MCF 10A (cell line): ENCODE results near the gene NUB1. TPM values are rescaled to one million over a fixed set of nuclear protein-coding genes. Genes with fewer than 3 reads are reported as not detected.

Experiments
- BruUV-seq: library from RNA; stranded (reverse); fragments of 400-500 nt; replicated peaks from 2 replicates; lab custom pipeline; 2021; lab: Mats Ljungman, UMichigan
- CTCF ChIA-PET: fragments of 300-600 bp; sonication (Branson Sonifier 250); formaldehyde crosslinking; extraction: SDS; loops from one replicate; lab custom pipeline; 2021; ENCODE audit warnings: antibody characterized with exemption, inconsistent platforms; lab: Yijun Ruan, JAX
- POLR2A ChIA-PET: fragments of 300-600, 350-650 bp; sonication (Branson Sonifier 250); formaldehyde crosslinking; extraction: SDS; loops from one replicate; lab custom pipeline; 2020; ENCODE audit warnings: antibody characterized with exemption, inconsistent platforms; lab: Yijun Ruan, JAX
- DNase-seq: peaks from one replicate; pipeline ENCODE4 v3.0.0-alpha.2; 2018; ENCODE audit not compliant: unreplicated experiment
- H3K27ac Mint-ChIP-seq: one replicate; pipeline ENCODE4 v1.8.0; 2022; ENCODE audit warnings: mild to moderate bottlenecking, low read depth, mixed read lengths; ENCODE audit not compliant: unreplicated experiment
- H3K27me3 Mint-ChIP-seq: one replicate; pipeline ENCODE4 v1.8.0; 2022; ENCODE audit warnings: mixed read lengths; ENCODE audit not compliant: insufficient read depth, unreplicated experiment
- H3K36me3 Mint-ChIP-seq: one replicate; pipeline ENCODE4 v1.8.0; 2022; ENCODE audit warnings: mild to moderate bottlenecking, moderate library complexity, mixed read lengths; ENCODE audit not compliant: insufficient read depth, unreplicated experiment
- H3K4me1 Mint-ChIP-seq: one replicate; pipeline ENCODE4 v1.8.0; 2022; ENCODE audit warnings: mixed read lengths; ENCODE audit not compliant: insufficient read depth, unreplicated experiment
- H3K4me3 Mint-ChIP-seq: one replicate; pipeline ENCODE4 v1.8.0; 2022; ENCODE audit warnings: mild to moderate bottlenecking, moderate library complexity, mixed read lengths; ENCODE audit not compliant: unreplicated experiment
- H3K9me3 Mint-ChIP-seq: one replicate; pipeline ENCODE4 v1.8.0; 2022; ENCODE audit warnings: mixed read lengths; ENCODE audit not compliant: unreplicated experiment
- CTCF ChIP-seq: fragments of 200-600 bp; IDR thresholded peaks from one replicate; pipeline ENCODE4 v1.8.0; 2022; ENCODE audit warnings: antibody characterized with exemption, mild to moderate bottlenecking; ENCODE audit not compliant: unreplicated experiment
- intact Hi-C: fragments of 100-400 bp; cut with micrococcal nuclease; formaldehyde crosslinking; loops from 2 replicates; pipeline ENCODE4 v1.14.1; 2022
- total RNA-seq: library from RNA; stranded (reverse); gene quantifications from 2 replicates; pipeline ENCODE4 v1.2.3, GENCODE V29; 2022

NUB1 gene
- total RNA-seq, 1 experiment from 2014 or later, result 53.3 TPM

GRCh38 chr7:151394076-151395035 is 52.7 kb downstream of the NUB1 start:
- no peak overlapping the region for H3K4me3 Mint-ChIP-seq
- H3K27me3 Mint-ChIP-seq, result peaks cover 38% of the 10 kb centered on the region
- no peaks in the 10 kb centered on the region for H3K36me3 Mint-ChIP-seq
- POLR2A ChIA-PET, result no interaction called here
- H3K9me3 Mint-ChIP-seq, result no peaks in the 10 kb centered on the region
- H3K27ac Mint-ChIP-seq, result peak overlapping the region; percentile 58
- BruUV-seq, result no TSS peak
- DNase-seq, result no peak
- CTCF ChIA-PET, result interaction anchor here (1.3 kb wide), 1 partner anchor 17 kb away, joined by 3 read pairs; no protein-coding TSS in a partner anchor
- H3K4me1 Mint-ChIP-seq, result no peaks in the 10 kb centered on the region
- TF ChIP-seq CTCF, result no peak
- intact Hi-C loops, result no loop called here

GRCh38 chr7:151395036-151395367 is 53.4 kb downstream of the NUB1 start:
- intact Hi-C loops, result no loop called here
- no peak for DNase-seq
- BruUV-seq, result no TSS peak
- Mint-ChIP-seq H3K9me3 (no peaks in the 10 kb centered on the region), H3K36me3 (no peaks in the 10 kb centered on the region), H3K27me3 (peaks cover 32% of the 10 kb centered on the region), H3K4me1 (no peaks in the 10 kb centered on the region), H3K4me3 (no peak overlapping the region), H3K27ac (no peak overlapping the region)
- ChIA-PET POLR2A (no interaction called here), CTCF (no interaction called here)
- no peak for TF ChIP-seq CTCF

- H3K36me3 Mint-ChIP-seq, result no peaks in the 10 kb centered on the region
- H3K4me1 Mint-ChIP-seq, result no peaks in the 10 kb centered on the region
- DNase-seq, result no peak
- BruUV-seq, result no TSS peak
- no peak overlapping the region for H3K27ac Mint-ChIP-seq
- H3K9me3 Mint-ChIP-seq, result no peaks in the 10 kb centered on the region
- ChIA-PET POLR2A (no interaction called here), CTCF (interaction anchor here (0.5 to 1.8 kb wide), 5 partner anchors 51 to 1730 kb away, joined by 3 to 6 read pairs (median 4); no protein-coding TSS in a partner anchor)
- no peak for TF ChIP-seq CTCF
- intact Hi-C loops, result no loop called here
- peaks cover 17% of the 10 kb centered on the region for H3K27me3 Mint-ChIP-seq
- H3K4me3 Mint-ChIP-seq, result no peak overlapping the region
Observed at GRCh38 chr7:151396328-151396970, 54.8 kb downstream of the NUB1 start.

GRCh38 chr7:151397026-151397425 is 55.4 kb downstream of the NUB1 start:
- no peak overlapping the region for H3K4me3 Mint-ChIP-seq
- POLR2A ChIA-PET, result no interaction called here
- no TSS peak for BruUV-seq
- no peaks in the 10 kb centered on the region for H3K4me1 Mint-ChIP-seq
- CTCF ChIA-PET, result interaction anchor here (0.5 to 1.8 kb wide), 4 partner anchors 51 to 93 kb away, joined by 3 to 6 read pairs (median 5); no protein-coding TSS in a partner anchor
- peaks cover 12% of the 10 kb centered on the region for H3K27me3 Mint-ChIP-seq
- H3K36me3 Mint-ChIP-seq, result no peaks in the 10 kb centered on the region
- H3K9me3 Mint-ChIP-seq, result no peaks in the 10 kb centered on the region
- no peak for TF ChIP-seq CTCF
- H3K27ac Mint-ChIP-seq, result no peak overlapping the region
- intact Hi-C loops, result no loop called here
- no peak for DNase-seq
